Measurements from ENCODE around the gene ASTL.
"Not testable (repeated sequence)": the region's sequence is repeated elsewhere in the genome, so short reads cannot be mapped to it uniquely, and the experiment has no call there.

ASTL gene

GRCh38 chr2:96145036-96145847 lies 6.9 kb upstream of the ASTL start, which contains the start of gene DUSP2:
Gene DUSP2 (minus strand): TSS chr2:96145440. CDS start chr2:96145354, 86 bp downstream.
- no peak for DNase-seq

GRCh38 chr2:96144481-96145035 lies 6.3 kb upstream of the ASTL start:
- no peak for DNase-seq

- DNase-seq: no peak
Observed at GRCh38 chr2:96143848-96144480, 5.7 kb upstream of the ASTL start.

GRCh38 chr2:96143231-96143847 lies 5.0 kb upstream of the ASTL start:
- DNase-seq: no peak

- DNase-seq: no peak
Observed at GRCh38 chr2:96142217-96143113, 4.2 kb upstream of the ASTL start.

- not testable (repeated sequence) for DNase-seq
Observed at GRCh38 chr2:96141624-96141967, 3.3 kb upstream of the ASTL start.

GRCh38 chr2:96140941-96141623 lies 2.8 kb upstream of the ASTL start:
- no peak for DNase-seq

GRCh38 chr2:96139181-96139758 lies 968 bp upstream of the ASTL start:
- DNase-seq: peak; percentile 9

- no peak for DNase-seq
Observed at GRCh38 chr2:96137321-96138178, 752 bp downstream of the ASTL start.

GRCh38 chr2:96136129-96136720 lies 2.1 kb downstream of the ASTL start:
- no peak for DNase-seq

GRCh38 chr2:96135621-96136020 lies 2.7 kb downstream of the ASTL start:
- no peak for DNase-seq

GRCh38 chr2:96135171-96135570 lies 3.1 kb downstream of the ASTL start:
- no peak for DNase-seq

- DNase-seq: no peak
Observed at GRCh38 chr2:96134421-96134820, 3.9 kb downstream of the ASTL start.

- no peak for DNase-seq
Observed at GRCh38 chr2:96131813-96132745, 6.2 kb downstream of the ASTL start.

GRCh38 chr2:96131152-96131812 lies 7.0 kb downstream of the ASTL start:
- no peak for DNase-seq

- no peak for DNase-seq
Observed at GRCh38 chr2:96130483-96130882, 7.8 kb downstream of the ASTL start.

GRCh38 chr2:96129528-96130120 lies 8.7 kb downstream of the ASTL start:
- DNase-seq: no peak

GRCh38 chr2:96128456-96128855 lies 9.8 kb downstream of the ASTL start:
- DNase-seq: no peak
